Upper lobe of left lung (tissue), 4 donors: ENCODE measurements around the gene IFIT3.

Experiments used
- CTCF ChIP-seq, 6 experiments: fragments of 450-650 bp in 4 of 6; fragments of 200-600 bp in 2 of 6; sonication (generic) in 2 of 6; IDR thresholded peaks; one replicate each; pipeline ENCODE4 v1.5.1; 2016 to 2019; ENCODE audit warnings: antibody characterized with exemption in 6 of 6
- EP300 ChIP-seq, 4 donors: sonication (generic); formaldehyde crosslinking; IDR thresholded peaks; one replicate each; pipeline ENCODE4 v1.5.1; 2017; ENCODE audit warnings: antibody characterized with exemption in 4 of 4, control low read depth in 2 of 4
- POLR2A ChIP-seq, 4 donors: fragments of 450-650 bp; IDR thresholded peaks; one replicate each; pipeline ENCODE4 v1.5.1; 2016 to 2017; ENCODE audit warnings: antibody characterized with exemption in 4 of 4, mild to moderate bottlenecking in 2 of 4
- POLR2AphosphoS5 ChIP-seq, 2 donors: sonication (generic); formaldehyde crosslinking; IDR thresholded peaks; one replicate each; pipeline ENCODE4 v1.5.1; 2017; ENCODE audit warnings: antibody characterized with exemption in 2 of 2

- TF ChIP-seq CTCF (IDR thresholded peaks at IDR 0.05) (no peak), EP300 (IDR thresholded peaks at IDR 0.05) (no peak), POLR2A (IDR thresholded peaks at IDR 0.05) (no peak), POLR2AphosphoS5 (IDR thresholded peaks at IDR 0.05) (no peak)
Measured at GRCh38 chr10:89363729-89364442, 36.1 kb downstream of the IFIT3 start.
